MCF 10A (cell line): Measurements from ENCODE around the gene SPINK13. TPM values are rescaled to one million over a fixed set of nuclear protein-coding genes. Genes with fewer than 3 reads are reported as not detected.
A peak's percentile ranks its signal among the peaks of the same experiment; 100 is the strongest.

Experiments
- Bru-seq: library from RNA; stranded (reverse); fragments of 400-500 nt; gene quantifications from one replicate; lab custom pipeline; 2021; lab: Mats Ljungman, UMichigan
- BruChase-seq, 2 experiments: library from RNA; stranded (reverse); fragments of 400-500 nt; gene quantifications; one replicate each; lab custom pipeline; 2021; lab: Mats Ljungman, UMichigan
- BruUV-seq: library from RNA; stranded (reverse); fragments of 400-500 nt; replicated peaks from 2 replicates; lab custom pipeline; 2021; lab: Mats Ljungman, UMichigan
- CTCF ChIA-PET: fragments of 300-600 bp; sonication (Branson Sonifier 250); formaldehyde crosslinking; extraction: SDS; loops from one replicate; lab custom pipeline; 2021; ENCODE audit warnings: antibody characterized with exemption, inconsistent platforms; lab: Yijun Ruan, JAX
- POLR2A ChIA-PET: fragments of 300-600, 350-650 bp; sonication (Branson Sonifier 250); formaldehyde crosslinking; extraction: SDS; loops from one replicate; lab custom pipeline; 2020; ENCODE audit warnings: antibody characterized with exemption, inconsistent platforms; lab: Yijun Ruan, JAX
- DNase-seq: peaks from one replicate; pipeline ENCODE4 v3.0.0-alpha.2; 2018; ENCODE audit not compliant: unreplicated experiment
- H3K27ac Mint-ChIP-seq: one replicate; pipeline ENCODE4 v1.8.0; 2022; ENCODE audit warnings: mild to moderate bottlenecking, low read depth, mixed read lengths; ENCODE audit not compliant: unreplicated experiment
- H3K27me3 Mint-ChIP-seq: one replicate; pipeline ENCODE4 v1.8.0; 2022; ENCODE audit warnings: mixed read lengths; ENCODE audit not compliant: insufficient read depth, unreplicated experiment
- H3K36me3 Mint-ChIP-seq: one replicate; pipeline ENCODE4 v1.8.0; 2022; ENCODE audit warnings: mild to moderate bottlenecking, moderate library complexity, mixed read lengths; ENCODE audit not compliant: insufficient read depth, unreplicated experiment
- H3K4me1 Mint-ChIP-seq: one replicate; pipeline ENCODE4 v1.8.0; 2022; ENCODE audit warnings: mixed read lengths; ENCODE audit not compliant: insufficient read depth, unreplicated experiment
- H3K4me3 Mint-ChIP-seq: one replicate; pipeline ENCODE4 v1.8.0; 2022; ENCODE audit warnings: mild to moderate bottlenecking, moderate library complexity, mixed read lengths; ENCODE audit not compliant: unreplicated experiment
- H3K9me3 Mint-ChIP-seq: one replicate; pipeline ENCODE4 v1.8.0; 2022; ENCODE audit warnings: mixed read lengths; ENCODE audit not compliant: unreplicated experiment
- CTCF ChIP-seq: fragments of 200-600 bp; IDR thresholded peaks from one replicate; pipeline ENCODE4 v1.8.0; 2022; ENCODE audit warnings: antibody characterized with exemption, mild to moderate bottlenecking; ENCODE audit not compliant: unreplicated experiment
- intact Hi-C: fragments of 100-400 bp; cut with micrococcal nuclease; formaldehyde crosslinking; loops from 2 replicates; pipeline ENCODE4 v1.14.1; 2022
- long read RNA-seq: library from polyadenylated mRNA; stranded (forward); transcript quantifications from one replicate; pipeline ENCODE4 v2.0.0, GENCODE V29; 2022
- total RNA-seq: library from RNA; stranded (reverse); gene quantifications from 2 replicates; pipeline ENCODE4 v1.2.3, GENCODE V29; 2022

The SPINK13 gene
- total RNA-seq (not detected in 2 replicates), Bru-seq, nascent RNA (percentile 18 among the genes with signal in this experiment), BruChase-seq, experiment 1, labeled RNA remaining after a 6-hour chase (percentile 20 among the genes with signal in this experiment), BruChase-seq, experiment 2, labeled RNA remaining after a 2-hour chase (percentile 19 among the genes with signal in this experiment)
- long read RNA-seq, partial matches to known transcripts, result 0 of 1 reads
- long read RNA-seq, other reads (novel, unspliced or antisense), result 1 of 1 reads

- no TSS peak for BruUV-seq
- no peaks in the 10 kb centered on the region for H3K36me3 Mint-ChIP-seq
- CTCF ChIA-PET, result interaction anchor here (0.7 to 2.8 kb wide), 2 partner anchors 13 to 23 kb away, joined by 3 to 12 read pairs; no protein-coding TSS in a partner anchor
Observed at GRCh38 chr5:148268566-148268965, at the start of gene SPINK13. Gene SPINK13, plus strand, starts transcription at chr5:148268794. Its CDS starts 1,279 bp downstream, at chr5:148270073.

GRCh38 chr5:148221508-148221907, 47.1 kb upstream of the SPINK13 start:
- no peak overlapping the region for H3K4me3 Mint-ChIP-seq
- TF ChIP-seq CTCF, result no peak
- POLR2A ChIA-PET, result interaction anchor here (0.7 to 1.4 kb wide), 3 partner anchors 16 to 35 kb away, joined by 3 to 5 read pairs (median 5); no protein-coding TSS in a partner anchor
- H3K9me3 Mint-ChIP-seq, result peaks cover 7% of the 10 kb centered on the region
- H3K36me3 Mint-ChIP-seq, result peaks cover 4% of the 10 kb centered on the region
- peaks cover 9% of the 10 kb centered on the region for H3K4me1 Mint-ChIP-seq
- no TSS peak for BruUV-seq
- H3K27me3 Mint-ChIP-seq, result no peaks in the 10 kb centered on the region
- intact Hi-C loops, result no loop called here
- DNase-seq, result no peak
- CTCF ChIA-PET, result interaction anchor here (0.7 to 1.7 kb wide), 5 partner anchors 16 to 506 kb away, joined by 3 to 9 read pairs (median 3); no protein-coding TSS in a partner anchor
- H3K27ac Mint-ChIP-seq, result no peak overlapping the region

More at GRCh38 chr5:148268566-148268965, at the start of gene SPINK13:
- H3K9me3 Mint-ChIP-seq, result peaks cover 5% of the 10 kb centered on the region
- H3K27me3 Mint-ChIP-seq, result no peaks in the 10 kb centered on the region
- H3K4me3 Mint-ChIP-seq, result no peak within 1 kb of the TSS
- H3K27ac Mint-ChIP-seq, result peak within 1 kb of the TSS; percentile 37
- POLR2A ChIA-PET, result interaction anchor here (0.6 to 1.1 kb wide), 3 partner anchors 92 to 459 kb away, joined by 3 read pairs; no protein-coding TSS in a partner anchor
- intact Hi-C loops, result no loop called here
- peaks cover 16% of the 10 kb centered on the region for H3K4me1 Mint-ChIP-seq
- TF ChIP-seq CTCF, result no peak
- peak; percentile 84 for DNase-seq

GRCh38 chr5:148224117-148224742, 44.4 kb upstream of the SPINK13 start:
- no peaks in the 10 kb centered on the region for H3K27me3 Mint-ChIP-seq
- intact Hi-C loops, result no loop called here
- no peaks in the 10 kb centered on the region for H3K9me3 Mint-ChIP-seq
- H3K4me1 Mint-ChIP-seq, result peaks cover 9% of the 10 kb centered on the region
- H3K36me3 Mint-ChIP-seq, result peaks cover 4% of the 10 kb centered on the region
- CTCF ChIA-PET, result interaction anchor here (0.9 kb wide), 1 partner anchor 13 kb away, joined by 3 read pairs; no protein-coding TSS in a partner anchor
- BruUV-seq, result no TSS peak
- POLR2A ChIA-PET, result no interaction called here
- TF ChIP-seq CTCF, result no peak
- DNase-seq, result peak; percentile 40
- H3K4me3 Mint-ChIP-seq, result no peak overlapping the region
- peak overlapping the region; percentile 82 for H3K27ac Mint-ChIP-seq

GRCh38 chr5:148228392-148228984, 40.1 kb upstream of the SPINK13 start:
- ChIA-PET CTCF (interaction anchor here (0.5 to 1.3 kb wide), 4 partner anchors 10 to 454 kb away, joined by 3 to 4 read pairs (median 3); partner anchors contain the start of gene MARCOL), POLR2A (no interaction called here)
- Mint-ChIP-seq H3K4me1 (peaks cover 9% of the 10 kb centered on the region), H3K4me3 (no peak overlapping the region), H3K27ac (no peak overlapping the region), H3K36me3 (no peaks in the 10 kb centered on the region), H3K9me3 (no peaks in the 10 kb centered on the region), H3K27me3 (no peaks in the 10 kb centered on the region)
- BruUV-seq, result no TSS peak
- no peak for DNase-seq
- TF ChIP-seq CTCF, result no peak
- intact Hi-C loops, result no loop called here
